Putamen (tissue), 1 donor: ENCODE results near the gene ARRB2.
"Not testable (repeated sequence)": the region's sequence is repeated elsewhere in the genome, so short reads cannot be mapped to it uniquely, and the experiment has no call there.

Experiments used
- DNase-seq: peaks from one replicate; pipeline ENCODE4 v3.0.0-alpha.2; 2016; ENCODE audit warnings: low spot score

Gene ARRB2

GRCh38 chr17:4701116-4701515 lies 9.3 kb upstream of the ARRB2 start:
- no peak for DNase-seq

- DNase-seq, result no peak
Measured at GRCh38 chr17:4703330-4703691, 7.1 kb upstream of the ARRB2 start.

GRCh38 chr17:4704574-4704907 lies 5.9 kb upstream of the ARRB2 start:
- not testable (repeated sequence) for DNase-seq

- DNase-seq, result no peak
Measured at GRCh38 chr17:4704991-4705390, 5.4 kb upstream of the ARRB2 start.

- DNase-seq, result no peak
Measured at GRCh38 chr17:4706121-4706520, 4.3 kb upstream of the ARRB2 start.

GRCh38 chr17:4708436-4708835 lies 2.0 kb upstream of the ARRB2 start:
- DNase-seq, result no peak

GRCh38 chr17:4710693-4711634 lies 532 bp downstream of the ARRB2 start:
- DNase-seq, result no peak

GRCh38 chr17:4711661-4712181 lies 1.3 kb downstream of the ARRB2 start:
- DNase-seq, result no peak

GRCh38 chr17:4712526-4712925 lies 2.1 kb downstream of the ARRB2 start:
- no peak for DNase-seq

- not testable (repeated sequence) for DNase-seq
Measured at GRCh38 chr17:4714340-4715062, 4.1 kb downstream of the ARRB2 start.

- no peak for DNase-seq
Measured at GRCh38 chr17:4715063-4715744, 4.8 kb downstream of the ARRB2 start.

GRCh38 chr17:4716081-4716480 lies 5.6 kb downstream of the ARRB2 start:
- DNase-seq, result no peak

- no peak for DNase-seq
Measured at GRCh38 chr17:4717791-4718190, 7.4 kb downstream of the ARRB2 start.

- DNase-seq, result no peak
Measured at GRCh38 chr17:4718276-4718675, 7.8 kb downstream of the ARRB2 start.

GRCh38 chr17:4719146-4719545 lies 8.7 kb downstream of the ARRB2 start:
- DNase-seq, result no peak

- no peak for DNase-seq
Measured at GRCh38 chr17:4719684-4720221, 9.3 kb downstream of the ARRB2 start.

GRCh38 chr17:4720787-4721186 lies 10.4 kb downstream of the ARRB2 start:
- no peak for DNase-seq

- DNase-seq, result no peak
Measured at GRCh38 chr17:4721203-4722135, 11.0 kb downstream of the ARRB2 start.

GRCh38 chr17:4722678-4723240 lies 12.3 kb downstream of the ARRB2 start:
- no peak for DNase-seq

GRCh38 chr17:4724650-4725049 lies 14.2 kb downstream of the ARRB2 start:
- DNase-seq, result no peak
